ENCODE measurements around the gene FGD4.
"Not testable (repeated sequence)": the region's sequence is repeated elsewhere in the genome, so short reads cannot be mapped to it uniquely, and the experiment has no call there.

Gene FGD4

DNA sequence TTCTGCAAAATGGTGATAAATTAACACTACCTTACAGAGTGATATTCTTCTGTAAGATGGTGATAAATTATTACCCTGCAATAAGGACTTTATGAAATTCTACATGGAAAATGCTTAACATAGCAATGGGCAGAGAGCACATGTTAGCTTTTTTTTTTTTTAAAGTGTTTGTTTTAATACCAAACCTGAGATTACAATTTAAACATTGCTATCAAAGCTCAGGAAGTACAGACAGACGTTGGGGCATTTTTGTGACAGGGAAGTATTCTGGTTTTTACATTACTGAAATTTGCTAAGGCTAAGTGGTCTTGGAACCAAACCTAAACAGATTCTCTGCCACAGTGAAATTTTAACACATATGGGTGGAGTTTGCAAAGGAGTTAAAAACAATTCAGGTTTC is 133.1 kb downstream of the FGD4 start:
- DNase-seq = no peak

DNA sequence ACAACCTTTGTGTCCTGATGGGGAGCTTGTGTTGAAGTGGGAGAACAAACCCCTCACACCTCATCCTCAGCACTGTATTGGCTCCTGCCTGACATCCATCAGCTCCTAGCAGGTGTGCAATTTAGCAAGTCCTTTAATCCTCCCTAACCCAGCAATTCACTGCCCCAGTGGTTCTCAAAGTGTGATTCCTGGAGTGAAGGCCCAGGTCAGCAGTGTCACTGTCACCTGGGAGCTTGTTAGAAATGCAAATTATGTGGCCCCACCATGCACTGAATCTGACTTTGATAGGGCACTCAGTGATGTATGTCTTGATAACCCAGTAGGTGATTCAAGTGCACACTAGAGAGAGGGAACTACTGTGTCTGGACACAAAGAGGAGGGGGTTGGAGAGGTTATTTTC is 133.6 kb downstream of the FGD4 start:
- DNase-seq = no peak

GRCh38 chr12:32533506-32533905 is 134.1 kb downstream of the FGD4 start:
- DNase-seq = not testable (repeated sequence)

- DNase-seq = peak; percentile 34
Observed at GRCh38 chr12:32533971-32534590, 134.7 kb downstream of the FGD4 start.

- no peak for DNase-seq
Observed at GRCh38 chr12:32534698-32535097, 135.3 kb downstream of the FGD4 start.

- DNase-seq = no peak
Observed at GRCh38 chr12:32535288-32535999, 136.1 kb downstream of the FGD4 start.

DNA sequence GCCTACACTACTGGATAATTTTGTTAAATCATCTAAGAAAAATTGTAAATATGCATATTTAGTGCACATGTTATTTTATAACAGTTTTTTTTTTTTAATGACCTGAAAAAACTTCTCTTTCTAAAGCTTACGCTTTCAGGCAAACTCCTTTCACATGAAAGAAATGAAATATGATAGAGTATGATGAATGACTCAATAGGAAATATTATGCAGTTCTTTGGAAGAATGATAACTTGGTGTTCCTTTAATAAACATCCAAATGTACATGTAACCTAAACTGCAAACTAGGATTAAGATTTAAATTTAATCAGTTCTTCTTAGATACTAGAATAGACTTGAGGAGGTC is 136.6 kb downstream of the FGD4 start:
- no peak for DNase-seq

DNA sequence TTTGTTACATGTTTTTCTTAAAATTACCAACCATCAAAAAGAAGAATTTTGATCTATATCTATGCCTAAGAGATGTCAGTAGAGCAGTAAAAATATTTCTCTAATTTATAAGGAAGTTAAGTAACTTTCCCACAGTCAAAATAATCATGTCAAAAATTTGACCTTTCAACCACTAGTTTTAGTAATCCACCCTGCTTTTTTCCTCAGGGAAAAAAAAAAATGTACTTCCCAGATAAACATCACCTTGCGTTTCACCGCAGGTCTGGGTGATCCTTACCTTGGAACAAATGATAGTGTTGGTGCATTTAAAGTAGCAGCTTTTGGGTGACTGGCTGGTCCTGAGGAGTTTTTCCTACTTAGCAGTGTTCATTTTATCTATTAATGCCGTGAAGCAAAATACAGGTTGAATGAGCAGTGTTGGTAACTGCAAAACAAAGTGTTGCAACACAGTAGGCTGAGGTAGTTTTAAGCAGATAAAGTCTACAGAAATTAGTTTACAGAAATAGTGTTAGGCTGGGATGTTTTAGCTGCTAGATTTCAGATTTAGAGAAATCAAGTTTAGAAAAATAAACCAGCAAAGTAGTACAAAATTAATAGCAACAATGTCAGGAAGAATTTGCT is 142.5 kb downstream of the FGD4 start:
- DNase-seq = no peak

DNA sequence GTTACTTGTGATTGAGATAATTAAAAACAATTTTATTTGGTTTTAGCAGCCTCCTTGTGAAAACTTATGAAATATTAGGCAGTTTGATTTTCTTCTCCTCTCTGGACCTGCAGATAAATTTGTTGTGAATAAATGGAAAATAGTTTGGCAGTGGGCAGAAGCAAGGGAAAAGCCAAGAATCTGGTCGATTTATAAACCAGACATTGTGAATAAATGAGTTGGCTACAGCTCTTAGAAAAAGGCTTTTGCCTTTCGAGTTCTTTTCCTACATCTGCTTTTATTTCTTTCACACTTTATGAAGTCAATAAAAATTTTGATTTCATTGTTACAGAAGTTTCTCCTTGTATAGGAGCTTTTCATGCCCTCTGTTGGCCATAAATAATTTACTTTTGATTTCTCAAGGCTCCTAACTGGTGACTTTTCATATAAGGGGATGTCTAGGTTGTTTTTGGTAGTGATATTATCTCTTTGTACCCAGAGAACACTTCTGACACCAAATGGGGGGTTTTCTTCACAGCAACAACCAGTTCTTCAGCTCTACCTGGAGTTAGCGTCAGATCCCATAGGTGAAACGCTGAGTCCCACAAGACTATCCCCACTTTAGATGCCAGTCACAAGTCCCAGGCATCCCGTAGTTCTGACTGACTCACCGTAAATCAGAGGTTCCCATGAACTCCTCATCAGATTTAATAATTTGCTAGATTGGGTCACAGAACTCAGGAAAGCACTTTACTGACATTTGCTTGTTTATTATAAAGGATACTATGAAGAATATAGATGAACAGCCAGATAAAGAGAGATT is 143.3 kb downstream of the FGD4 start:
- no peak for DNase-seq

DNA sequence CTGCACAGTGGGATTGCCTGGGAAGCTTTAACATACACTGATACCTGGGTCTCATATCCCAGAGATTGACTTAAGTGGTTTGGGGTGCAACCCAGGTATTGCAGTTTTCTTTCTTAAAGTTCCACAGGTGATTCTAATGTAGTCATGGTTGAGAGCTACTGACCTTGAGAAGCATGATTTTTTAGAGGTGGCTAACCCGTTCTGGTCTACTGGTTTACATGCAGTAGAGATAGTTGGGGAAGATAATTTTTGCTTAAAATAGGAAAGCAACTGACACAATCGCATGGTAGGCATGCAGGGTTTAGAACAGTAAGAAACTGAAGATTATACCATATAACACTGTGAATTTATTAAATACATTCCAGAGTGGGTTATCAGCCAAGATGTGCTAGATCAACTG is 145.5 kb downstream of the FGD4 start:
- no peak for DNase-seq

DNA sequence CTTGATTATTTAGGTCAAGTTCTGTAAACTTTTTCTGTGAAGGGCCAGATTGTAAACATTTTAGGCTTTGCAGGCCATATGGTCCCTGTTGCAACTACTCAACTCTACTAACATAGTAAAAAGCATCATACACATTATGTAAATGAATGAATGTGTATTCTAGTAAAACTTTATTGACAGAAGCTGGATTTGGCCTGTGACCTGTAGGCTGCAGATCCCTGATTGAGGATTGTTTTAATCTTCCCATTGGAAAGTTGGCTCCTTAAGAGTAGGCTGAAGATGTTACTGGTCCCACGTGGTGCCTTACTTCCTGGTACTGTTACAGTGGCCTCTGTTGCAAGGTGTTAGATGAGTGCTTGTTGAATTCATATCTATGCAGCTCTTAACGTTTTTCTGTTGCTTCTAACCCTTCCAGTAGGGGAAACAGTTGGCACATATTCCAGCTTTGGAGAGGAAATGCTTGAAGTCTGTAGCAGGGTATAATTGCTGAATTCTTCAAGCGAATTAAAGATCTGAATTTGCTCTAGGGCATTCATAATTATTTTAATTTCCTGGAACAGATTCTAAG is 146.1 kb downstream of the FGD4 start:
- DNase-seq = no peak

- DNase-seq = no peak
Observed at GRCh38 chr12:32546272-32546671, 146.9 kb downstream of the FGD4 start.

DNA sequence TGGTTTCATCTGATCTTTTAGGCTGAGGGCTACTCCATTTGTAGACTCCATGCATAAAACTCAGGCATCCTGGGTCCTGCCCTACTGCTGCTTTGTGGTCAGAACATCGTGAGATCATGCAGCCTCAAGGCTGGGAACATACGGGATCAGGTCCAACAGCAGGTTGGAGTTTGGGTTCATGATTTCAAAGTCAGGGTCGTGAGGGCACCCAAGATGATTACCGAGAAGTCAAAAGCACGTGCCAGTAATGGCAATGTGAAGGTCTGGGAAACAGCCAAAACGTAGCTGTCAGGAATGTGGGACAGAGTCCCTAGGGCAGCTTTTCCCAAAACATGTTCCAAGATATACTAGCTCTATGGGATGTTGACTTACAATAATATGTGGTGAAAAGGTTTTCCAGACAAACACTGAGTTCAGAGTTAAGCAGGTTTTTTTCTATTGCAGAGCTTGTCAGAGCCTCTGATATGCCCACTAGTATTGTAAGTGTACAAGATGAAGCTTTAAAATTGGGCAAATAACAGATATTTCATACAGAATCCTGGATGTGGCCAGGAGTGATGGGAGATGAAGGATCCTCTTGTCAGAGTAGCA is 149.4 kb downstream of the FGD4 start:
- no peak for DNase-seq

- DNase-seq = no peak
Observed at GRCh38 chr12:32549675-32550079, 150.3 kb downstream of the FGD4 start.

GRCh38 chr12:32551058-32551457 is 151.7 kb downstream of the FGD4 start:
- no peak for DNase-seq

GRCh38 chr12:32558903-32559302 is 159.5 kb downstream of the FGD4 start:
- DNase-seq = no peak

GRCh38 chr12:32559434-32559833 is 160.1 kb downstream of the FGD4 start:
- DNase-seq = no peak

DNA sequence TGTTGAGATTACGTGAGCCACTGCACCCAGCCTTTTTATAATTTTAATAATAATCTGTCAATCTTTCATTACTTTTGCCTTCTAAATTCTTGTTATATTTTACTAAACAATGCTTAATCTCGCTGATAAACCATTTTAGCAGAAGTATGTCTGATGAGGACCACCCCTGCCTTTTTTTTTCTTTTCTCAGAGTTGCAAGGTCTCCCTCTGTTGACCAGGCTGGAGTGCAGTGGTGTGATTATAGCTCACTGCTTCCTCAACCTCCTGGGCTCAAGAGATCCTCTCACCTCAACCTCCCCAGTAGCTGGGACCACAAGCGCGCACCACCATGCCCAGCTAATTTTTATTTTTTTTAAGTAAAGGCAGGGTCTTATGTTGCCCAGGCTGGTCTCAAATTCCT is 161.2 kb downstream of the FGD4 start:
- no peak for DNase-seq

DNA sequence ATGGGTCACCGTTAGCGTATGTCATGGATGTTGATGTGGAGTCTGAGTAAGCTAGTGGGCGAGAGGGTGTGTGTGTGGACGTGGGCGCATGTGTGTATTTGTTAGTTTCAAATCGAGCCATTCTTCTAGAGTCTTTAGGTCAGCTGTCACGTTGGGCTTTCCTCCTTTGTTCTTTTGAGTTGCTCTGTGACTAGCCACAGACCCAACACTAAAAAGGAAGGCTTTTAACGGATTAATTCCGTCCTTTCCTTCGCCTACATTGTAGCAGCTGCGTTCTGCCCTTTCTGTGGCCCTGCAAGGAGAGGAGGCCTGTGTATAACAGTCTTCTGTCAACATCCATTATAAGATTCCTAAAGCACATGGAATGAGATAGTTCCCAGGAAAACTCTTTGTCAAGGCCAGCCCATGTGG is 162.6 kb downstream of the FGD4 start:
- no peak for DNase-seq

GRCh38 chr12:32562413-32562812 is 163.1 kb downstream of the FGD4 start:
- not testable (repeated sequence) for DNase-seq

DNA sequence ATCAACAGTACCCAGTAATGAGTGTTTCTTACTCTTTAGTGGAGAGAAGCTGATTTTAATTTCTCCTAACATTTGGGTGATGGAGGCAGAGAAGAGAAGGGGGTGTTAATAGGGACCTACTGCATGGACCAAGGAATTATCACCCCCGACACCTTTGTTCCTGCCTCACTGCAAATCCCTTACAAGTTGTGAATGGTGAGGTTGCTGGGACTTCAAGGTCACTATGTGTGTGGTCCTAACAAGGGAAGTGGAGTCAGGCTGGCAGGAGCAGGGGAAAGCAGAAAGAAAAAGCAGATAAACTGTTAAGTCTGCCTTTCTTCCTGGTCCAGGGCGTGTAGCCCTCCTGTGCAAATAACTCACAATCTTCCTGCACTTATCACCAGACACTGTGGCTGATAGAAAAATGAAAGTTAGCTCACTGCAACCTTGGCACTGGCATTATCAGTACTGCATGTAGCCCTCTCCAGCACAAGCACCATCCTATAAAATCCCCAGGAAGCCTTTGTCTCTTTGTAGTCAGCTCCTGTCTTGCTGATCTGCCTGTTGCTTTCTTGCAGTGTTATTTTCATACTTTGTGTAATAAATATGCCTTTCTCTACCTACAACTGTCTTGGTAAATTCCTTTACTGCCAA is 167.4 kb downstream of the FGD4 start:
- no peak for DNase-seq

DNA sequence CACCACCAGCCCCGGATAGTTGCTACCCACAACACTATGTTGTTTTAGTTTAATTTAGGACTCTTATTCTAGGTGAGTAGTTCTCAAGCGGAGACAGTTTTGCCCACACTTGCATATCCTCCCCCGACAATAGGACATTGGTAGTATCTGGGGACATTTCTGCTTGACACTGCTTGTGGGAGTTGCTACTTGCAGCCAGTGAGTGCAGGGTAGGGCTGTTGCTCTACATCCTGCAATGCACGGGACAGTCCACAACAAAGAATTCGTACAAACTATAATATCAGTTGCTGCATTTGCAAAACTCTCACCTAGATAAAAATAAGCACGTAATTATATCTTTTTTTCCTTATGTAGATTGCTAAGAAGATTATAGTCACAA is 167.9 kb downstream of the FGD4 start:
- DNase-seq = no peak

DNA sequence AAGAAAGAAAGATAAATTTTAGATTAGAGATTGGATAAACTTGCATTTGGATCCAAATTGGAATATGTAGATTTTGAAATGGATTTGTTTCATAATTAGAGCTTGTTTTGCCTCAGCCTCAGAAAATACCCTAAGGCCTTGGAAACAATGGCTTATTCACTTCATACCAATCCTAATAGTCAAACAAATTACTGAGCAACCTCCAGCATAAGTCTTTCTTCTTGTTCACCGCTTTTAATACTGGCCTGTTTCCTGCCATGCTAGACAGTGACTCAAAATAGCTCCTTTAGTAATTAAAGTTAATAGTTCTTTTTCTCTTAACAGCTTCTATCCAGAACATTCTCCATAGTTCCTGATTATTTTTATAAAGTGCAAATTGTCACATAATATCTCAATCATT is 168.9 kb downstream of the FGD4 start:
- no peak for DNase-seq

All from 8988T (cell line).